GM21515 (cell line): ENCODE data around the gene ADARB1.

Experiments
- ATAC-seq: cut with Tn5 transposase; IDR thresholded peaks from one replicate; pipeline ENCODE4 v1.9.1; 2021; ENCODE audit not compliant: unreplicated experiment

ADARB1 gene

DNA sequence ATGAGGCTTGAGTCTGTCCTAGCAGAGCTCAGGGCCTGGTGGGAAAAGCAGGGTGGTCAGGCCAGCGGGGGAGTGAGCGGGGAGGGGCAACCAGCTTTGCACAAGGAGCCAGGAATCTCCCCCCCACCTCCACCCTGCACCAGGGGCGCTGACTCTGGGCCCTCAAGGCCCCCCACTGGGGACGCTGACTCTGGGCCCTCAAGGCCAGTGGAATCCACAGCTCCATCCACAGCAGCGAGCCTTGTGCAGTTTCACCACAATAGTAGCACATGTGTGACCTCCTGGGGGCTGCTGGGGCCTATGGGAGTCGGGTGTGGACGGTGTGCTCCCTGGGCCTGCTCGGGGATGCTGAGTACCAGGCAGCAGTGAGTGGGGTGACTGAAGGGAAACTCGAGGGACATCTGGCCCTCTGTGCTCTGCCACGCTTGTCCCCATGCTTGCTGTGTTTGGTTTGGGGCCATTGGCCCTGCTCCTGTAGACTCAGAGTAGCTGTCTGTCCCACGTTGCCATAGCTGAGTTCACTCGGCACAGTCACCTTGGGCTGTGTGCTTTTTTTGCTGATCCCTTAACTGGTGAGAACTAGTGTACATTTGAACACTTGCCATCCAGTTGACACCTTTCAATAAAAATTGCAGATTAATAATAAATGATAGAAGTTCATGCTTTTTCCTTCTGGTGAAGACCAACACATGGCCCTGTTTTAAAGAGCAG, 89.2 kb downstream of the ADARB1 start:
- no peak for ATAC-seq

DNA sequence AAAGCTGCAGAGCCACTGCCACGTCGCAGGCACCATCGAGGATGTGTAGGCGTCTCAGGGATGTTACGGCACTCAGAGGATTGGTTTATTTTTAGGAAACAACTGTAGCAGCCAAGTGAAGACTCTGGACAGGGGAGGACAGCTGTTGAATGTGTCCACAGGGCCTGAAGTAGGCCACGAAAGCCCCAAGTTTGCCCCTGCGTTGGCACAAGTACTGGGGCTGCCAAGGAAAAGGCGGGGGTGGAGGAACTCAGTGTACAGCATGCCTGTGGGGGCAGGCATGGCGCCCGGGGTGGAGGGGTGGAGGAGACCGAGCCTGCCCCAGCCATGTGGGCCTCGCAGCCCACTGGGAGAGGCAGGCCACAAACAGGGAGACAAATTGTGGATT, 89.7 kb downstream of the ADARB1 start:
- no peak for ATAC-seq

DNA sequence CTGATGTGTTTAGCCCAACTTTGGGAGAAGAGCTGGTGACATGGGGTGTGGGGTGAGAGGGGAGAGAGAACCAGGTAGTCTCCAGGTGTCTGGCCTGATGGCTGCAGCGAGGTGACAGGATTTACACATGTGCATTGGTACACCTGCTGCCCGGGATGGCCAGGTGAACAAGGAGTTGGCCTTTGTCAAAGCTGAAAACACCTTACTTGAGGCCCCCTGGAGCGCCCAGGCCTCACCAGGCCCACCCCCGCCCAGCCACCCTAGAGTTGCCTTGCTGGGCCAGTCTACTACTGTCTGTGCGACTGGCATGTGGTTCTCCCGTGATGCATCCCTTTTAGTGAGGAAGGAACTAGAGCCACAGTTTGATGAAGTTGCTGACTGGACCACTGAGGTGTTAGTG, 90.5 kb downstream of the ADARB1 start:
- ATAC-seq = no peak

DNA sequence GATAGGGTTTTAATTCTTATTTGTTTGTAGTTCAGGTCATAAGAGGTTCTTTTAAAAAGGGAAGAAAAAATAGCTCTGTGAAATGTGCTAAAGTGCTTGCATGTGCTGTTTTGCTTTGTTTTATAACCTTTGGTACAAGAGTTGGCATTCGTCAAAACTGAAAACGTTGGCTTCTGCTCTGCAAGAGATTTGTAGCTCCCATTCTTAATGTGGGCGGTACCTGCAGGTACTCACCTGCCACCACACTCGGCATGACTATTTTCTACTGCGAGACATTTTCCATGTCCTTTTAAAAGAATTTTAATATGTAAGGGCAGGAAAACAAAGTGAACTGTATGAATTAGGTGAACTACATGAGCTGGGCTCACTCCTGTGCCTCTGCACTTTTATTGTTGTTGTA, 92.6 kb downstream of the ADARB1 start:
- no peak for ATAC-seq

DNA sequence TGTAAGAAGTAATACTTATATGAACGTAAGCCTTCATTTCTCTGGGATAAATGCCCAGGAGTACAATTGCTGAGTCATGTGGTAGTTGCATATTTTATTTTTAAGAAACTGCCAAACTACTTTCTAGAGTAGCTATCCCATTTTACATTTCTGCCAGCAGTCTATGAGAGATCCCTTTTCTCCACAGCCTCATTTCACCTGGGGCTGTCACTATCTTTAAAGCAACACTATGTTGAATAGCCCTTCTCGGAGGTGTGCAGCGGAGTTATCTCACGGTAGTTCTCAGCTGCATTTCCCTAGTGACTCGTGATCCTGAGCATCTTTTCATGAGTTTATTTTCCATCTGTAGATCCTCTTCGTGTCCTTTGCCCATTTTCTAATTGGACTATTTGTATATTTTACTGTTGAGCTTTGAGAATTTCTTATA, 93.4 kb downstream of the ADARB1 start:
- no peak for ATAC-seq

DNA sequence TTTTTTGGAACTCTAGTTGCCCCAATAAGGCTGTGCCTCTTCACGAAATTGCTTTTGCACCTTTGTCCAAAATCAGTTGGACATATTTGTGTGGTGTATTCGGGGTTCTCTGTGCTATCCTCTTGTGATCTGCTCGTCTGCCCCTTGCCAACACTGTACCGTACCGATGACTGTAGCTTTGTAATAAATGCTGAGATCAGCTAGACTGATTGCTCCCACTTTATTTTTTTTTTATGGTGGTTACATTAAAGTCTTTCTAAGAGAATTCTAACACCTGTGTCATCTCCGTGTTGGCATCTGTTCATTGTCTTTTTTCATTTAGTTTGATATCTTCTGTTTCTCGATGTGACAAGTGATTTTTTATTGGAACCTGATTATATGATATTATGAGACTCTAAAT, 94.1 kb downstream of the ADARB1 start:
- no peak for ATAC-seq

DNA sequence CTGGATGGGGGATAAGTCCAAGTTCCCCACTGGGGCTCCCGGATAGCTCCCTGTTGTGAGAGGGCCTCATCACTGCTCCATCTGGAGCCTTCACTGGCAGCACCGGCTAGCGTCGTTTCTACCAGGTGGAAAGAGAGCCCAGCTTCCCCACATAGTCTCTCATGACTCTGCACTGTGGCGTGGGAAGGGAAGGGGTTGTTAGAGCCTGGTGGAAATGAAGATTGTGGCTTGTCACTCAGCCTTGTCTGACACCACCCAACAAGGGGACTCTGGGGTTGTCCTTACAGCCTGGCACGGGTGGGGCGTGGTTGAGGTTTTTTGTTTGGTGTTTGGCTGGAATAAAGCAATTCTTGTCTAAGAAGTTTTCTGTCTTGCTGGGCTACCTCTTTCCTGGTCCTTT, 94.6 kb downstream of the ADARB1 start:
- no peak for ATAC-seq

DNA sequence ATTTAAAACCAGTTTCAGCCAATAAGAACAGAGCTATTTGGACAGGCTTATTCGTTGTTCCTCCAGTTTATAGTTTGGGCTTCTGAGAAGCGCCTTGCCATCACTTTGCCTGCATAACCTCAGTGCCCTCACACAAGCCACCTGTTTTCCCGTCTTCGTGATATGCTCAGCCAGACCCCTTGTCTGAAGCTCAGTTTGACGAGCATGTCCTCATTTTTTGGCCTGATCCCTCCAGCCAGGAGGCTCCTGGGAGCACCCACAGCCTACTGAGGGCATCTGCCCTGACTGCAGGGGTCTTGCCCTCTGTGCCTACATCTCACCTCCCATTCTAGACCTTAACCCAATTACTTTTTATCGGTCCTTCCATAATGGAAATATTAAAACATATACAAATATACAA, 95.3 kb downstream of the ADARB1 start:
- ATAC-seq = no peak

DNA sequence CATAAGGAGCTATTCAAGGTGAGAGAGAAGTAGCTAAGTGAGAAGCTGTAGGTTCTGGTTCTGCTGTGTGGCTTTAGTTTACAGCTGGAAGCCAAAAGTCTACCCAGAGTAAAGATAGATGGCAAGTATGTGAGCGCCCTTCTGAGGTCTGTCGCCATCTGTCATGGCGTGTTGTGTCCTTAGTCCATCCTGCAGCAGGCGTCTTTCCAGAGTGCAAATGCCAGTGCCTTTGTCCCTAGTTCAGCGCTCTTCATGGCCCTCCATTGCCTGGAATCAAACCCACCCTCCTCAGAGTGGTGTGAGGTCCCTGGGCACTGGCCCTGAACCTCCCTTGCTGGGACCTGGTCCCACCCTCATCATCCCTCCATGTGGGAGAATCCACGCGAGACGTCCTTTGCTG, 96.6 kb downstream of the ADARB1 start:
- no peak for ATAC-seq

DNA sequence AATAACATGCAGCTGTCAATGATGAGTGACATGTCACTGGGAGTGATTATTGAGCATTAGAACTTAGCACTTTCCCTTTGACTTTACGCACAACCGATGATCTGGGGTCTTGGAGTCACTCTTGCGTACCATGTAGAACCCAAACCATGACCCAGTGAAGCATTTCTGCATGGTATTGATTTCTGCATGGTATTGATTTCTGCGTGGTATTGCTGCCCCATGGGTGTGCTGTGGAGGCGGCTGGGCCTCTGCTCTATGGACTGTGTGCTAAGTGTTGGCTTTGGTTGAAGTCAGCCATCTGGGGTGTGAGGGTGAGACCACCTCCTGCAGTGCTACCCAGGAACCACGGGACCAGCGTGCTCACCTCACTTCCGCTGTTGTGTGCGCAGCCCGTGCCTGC, 98.0 kb downstream of the ADARB1 start:
- ATAC-seq = no peak

DNA sequence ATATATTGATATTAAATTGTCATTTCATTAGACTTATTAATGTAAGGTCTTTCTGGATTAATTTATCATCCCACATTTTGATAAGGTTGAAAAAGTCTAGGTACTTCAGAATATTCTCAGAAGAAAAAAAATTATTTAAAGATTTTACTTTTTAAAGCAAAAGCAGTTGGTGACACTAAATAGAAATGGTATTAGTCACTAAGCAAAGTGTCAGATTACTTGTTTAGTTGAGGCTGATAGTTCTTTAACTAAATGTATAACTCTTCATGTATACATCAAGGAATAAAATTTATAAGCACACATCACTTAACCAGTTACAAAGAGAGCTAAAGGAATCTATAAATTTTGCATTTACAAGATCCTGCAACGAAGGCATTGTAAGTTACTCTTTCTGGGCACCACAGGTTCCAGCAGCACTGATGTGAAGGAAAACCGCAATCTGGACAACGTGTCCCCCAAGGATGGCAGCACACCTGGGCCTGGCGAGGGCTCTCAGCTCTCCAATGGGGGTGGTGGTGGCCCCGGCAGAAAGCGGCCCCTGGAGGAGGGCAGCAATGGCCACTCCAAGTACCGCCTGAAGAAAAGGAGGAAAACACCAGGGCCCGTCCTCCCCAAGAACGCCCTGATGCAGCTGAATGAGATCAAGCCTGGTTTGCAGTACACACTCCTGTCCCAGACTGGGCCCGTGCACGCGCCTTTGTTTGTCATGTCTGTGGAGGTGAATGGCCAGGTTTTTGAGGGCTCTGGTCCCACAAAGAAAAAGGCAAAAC, 101.1 kb downstream of the ADARB1 start:
- ATAC-seq = no peak

DNA sequence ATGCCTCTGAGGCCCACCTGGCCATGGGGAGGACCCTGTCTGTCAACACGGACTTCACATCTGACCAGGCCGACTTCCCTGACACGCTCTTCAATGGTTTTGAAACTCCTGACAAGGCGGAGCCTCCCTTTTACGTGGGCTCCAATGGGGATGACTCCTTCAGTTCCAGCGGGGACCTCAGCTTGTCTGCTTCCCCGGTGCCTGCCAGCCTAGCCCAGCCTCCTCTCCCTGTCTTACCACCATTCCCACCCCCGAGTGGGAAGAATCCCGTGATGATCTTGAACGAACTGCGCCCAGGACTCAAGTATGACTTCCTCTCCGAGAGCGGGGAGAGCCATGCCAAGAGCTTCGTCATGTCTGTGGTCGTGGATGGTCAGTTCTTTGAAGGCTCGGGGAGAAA, 101.8 kb downstream of the ADARB1 start:
- no peak for ATAC-seq

DNA sequence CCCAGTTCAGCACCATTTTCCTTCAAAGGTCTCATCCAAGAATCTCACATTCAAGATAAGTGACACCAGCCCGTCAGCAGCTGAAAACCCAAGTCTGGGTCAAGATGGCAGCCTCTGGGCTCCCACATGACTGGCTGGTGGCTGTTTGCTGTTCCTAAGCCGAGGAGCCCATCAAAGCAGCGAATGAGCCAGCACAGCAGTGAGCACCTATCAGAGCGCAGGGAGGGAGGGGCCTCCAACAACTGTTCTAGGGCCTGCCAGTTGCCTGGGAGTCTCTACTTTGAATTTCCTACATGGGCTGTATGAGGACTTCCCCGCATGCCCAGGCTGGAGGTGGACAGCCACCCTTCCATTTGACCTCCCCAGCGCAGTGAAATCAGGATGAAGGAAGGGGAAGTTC, 102.7 kb downstream of the ADARB1 start:
- ATAC-seq = no peak

DNA sequence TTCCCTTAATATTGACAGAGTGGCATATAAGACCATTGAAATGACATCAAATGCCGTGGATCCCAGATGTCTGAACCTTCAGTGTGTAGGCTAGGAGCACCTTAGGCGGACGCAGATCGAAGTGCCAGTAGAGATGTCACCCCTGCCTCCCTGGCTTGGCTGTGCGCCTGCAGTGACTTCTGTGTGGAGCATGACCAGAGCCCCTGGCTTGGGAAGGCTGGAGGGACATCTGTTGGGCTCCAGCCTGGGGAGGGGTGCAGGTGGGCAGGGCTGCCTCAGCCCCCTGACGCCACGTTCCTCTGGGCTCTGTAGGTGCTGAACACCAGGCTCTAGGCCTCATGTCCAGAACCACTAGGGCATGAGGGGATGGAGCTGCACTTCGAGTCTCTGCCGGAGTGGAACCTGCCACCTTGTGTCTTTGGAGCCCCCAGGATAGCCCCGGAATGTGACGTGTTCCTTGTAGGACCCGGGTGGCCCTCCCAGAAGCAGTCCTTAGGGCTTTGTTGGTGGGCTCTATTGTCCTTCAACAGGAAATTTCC, 103.8 kb downstream of the ADARB1 start:
- ATAC-seq = no peak

DNA sequence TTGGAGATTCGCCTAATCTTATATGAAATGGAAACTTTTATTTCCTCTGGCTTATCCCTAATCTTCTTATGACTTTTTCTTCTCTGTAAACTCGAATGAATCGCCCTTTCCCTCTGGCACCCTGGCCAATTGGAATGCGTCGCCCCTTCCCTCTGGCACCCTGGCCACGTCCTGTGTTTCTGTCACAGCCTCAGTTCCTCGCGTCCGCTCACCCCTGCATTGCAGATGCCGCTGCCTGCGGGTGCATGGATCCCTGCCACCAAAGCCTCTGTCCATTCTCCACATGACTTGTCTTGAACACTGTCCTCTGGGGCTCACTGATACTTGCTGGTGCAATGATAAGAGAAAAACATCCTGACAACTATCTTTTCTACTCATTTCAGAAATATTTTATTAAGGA, 104.6 kb downstream of the ADARB1 start:
- no peak for ATAC-seq

DNA sequence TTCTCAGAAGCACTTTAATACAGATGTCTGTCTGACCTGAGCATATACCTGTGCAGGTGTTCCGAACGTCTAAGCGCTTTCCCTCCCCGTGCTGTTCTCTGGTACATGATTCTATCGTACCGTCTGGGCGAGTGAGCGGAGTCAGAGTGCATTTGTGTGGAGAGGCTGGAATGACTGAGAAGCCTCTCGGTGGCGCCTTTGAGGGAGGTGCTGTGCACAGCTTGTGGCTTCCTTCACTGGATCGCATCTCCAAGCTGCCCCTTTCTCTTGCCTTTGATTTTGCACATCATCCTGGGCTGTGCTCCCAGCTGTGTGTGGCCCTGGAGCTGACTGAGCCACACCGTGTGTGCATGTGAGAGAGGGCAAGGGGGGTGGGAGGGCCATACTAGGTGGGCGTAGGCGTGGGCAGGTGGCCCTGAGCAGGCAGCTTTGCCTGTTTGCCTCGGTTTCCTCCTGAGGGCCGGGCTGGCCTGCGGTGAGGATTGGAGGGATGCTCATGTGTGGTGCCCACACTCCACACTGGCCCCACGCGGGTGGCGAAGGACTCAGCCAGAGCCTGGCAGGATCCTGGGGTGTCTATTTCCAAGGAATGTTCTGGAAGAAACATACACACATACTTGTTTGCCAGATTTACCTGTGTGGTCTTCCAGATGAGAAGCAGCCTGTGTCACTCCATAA, 105.3 kb downstream of the ADARB1 start:
- ATAC-seq = no peak

DNA sequence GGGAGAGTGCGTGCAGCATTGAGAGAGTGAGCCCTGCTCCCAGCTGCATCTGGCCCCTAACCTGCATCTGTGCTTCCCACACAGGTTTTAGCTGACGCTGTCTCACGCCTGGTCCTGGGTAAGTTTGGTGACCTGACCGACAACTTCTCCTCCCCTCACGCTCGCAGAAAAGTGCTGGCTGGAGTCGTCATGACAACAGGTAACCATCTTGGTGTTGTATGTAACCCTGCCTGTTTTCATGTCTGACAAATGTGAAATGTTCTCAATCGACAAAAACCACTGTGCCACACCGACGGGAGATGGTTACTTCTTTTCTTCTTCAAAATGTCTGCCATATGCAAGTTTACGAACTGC, 105.8 kb downstream of the ADARB1 start:
- no peak for ATAC-seq

DNA sequence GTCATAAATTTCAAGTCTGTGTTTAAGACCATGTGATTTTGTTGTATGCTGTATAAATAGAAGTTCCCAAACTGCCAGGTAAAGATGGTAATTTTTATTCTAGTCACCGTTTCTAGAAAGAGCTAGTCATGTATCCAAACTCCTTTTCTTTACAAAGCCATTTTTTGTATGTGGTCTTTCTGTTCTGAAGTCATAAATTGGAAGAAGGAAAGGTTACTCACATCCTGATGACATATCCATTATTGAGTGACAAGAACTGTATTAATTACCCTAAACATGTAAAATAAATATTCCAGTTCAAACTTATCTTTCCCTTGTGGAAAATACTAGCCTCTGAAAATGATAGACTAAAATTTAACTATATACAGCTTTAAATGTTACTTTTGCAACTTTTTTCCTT, 108.6 kb downstream of the ADARB1 start:
- no peak for ATAC-seq

DNA sequence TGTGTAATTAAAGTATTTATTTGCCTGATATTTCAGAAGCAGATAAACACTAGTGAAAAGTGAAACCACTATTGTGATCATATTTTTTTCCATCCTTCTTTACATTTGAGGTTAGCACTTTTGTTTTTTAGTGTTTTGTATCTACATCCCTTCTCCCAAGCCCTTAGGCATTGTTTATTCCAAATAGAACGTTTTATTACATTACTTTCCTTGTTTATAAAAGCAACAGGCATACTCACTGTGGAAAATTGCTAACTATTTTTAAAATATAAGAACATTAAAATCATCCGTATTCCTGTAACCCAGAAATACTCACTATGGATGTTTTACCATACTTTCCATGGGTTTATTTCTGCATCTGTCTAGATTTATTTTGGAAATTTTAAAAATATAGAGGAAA, 109.5 kb downstream of the ADARB1 start:
- no peak for ATAC-seq

DNA sequence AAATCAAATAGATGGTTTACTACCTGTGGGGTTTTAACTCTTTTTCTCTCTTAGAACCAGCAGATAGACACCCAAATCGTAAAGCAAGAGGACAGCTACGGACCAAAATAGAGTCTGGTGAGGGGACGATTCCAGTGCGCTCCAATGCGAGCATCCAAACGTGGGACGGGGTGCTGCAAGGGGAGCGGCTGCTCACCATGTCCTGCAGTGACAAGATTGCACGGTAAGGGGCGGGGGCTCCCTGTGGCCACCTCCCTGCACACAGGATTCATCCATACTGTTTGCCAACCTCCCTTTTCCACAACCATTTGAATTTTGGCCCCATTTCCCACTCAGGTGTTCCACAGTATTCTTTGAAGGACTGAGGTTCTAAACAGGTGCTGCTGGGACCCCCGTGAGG, 110.5 kb downstream of the ADARB1 start:
- ATAC-seq = no peak

DNA sequence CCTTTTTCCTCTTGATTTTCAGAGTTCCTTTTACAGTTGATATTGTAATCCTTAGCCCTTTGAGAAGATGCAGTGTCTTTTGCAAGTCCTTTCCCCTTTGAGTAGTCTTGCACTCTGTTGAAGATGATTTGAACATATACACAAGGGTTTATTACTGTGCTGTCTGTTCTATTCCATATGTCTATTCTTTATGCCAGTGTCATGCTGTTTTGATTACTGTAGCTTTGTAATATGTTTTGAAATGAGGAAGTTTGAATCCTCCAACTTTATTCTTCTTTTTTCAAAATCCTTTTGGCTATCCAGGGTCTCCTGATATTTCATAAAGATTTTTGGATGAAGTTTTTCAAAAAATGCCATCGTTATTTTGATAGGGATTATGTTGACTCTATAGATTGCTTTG, 112.3 kb downstream of the ADARB1 start:
- ATAC-seq = no peak

DNA sequence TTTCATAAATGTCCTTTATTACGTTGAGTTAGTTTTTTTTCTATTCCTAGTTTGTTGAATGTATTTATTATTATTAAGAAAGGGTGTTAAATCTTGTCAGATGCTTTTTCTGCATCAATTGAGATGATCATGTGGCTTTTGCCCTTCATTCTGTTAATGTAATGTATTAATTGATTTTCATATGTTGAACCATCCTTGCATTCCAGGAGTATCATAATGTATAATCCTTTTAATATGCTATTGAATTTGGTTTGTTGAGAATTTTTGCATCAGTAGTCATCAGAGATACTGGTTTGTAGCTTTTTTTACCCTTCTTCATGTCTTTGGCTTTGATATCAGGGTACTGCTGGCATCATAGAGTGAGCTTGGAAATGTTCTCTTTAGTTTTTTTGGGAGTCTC, 113.3 kb downstream of the ADARB1 start:
- ATAC-seq = no peak
